Natural killer cell (primary cell): ENCODE results near the gene CYGB. TPM values are rescaled to one million over a fixed set of nuclear protein-coding genes. Genes with fewer than 3 reads are reported as not detected.

Experiments used
- ATAC-seq, 3 donors: fragments of 150-1000 bp in 2 of 3; fragments of 200-7000 bp in 1 of 3; cut with Tn5 transposase; 1 replicate in 1 of 3; 2 replicates in 2 of 3; pipeline ENCODE4 v1.10.0; 2021; ENCODE audit warnings: mild to moderate bottlenecking in 2 of 3, moderate library complexity in 2 of 3
- DNase-seq, 2 donors: peaks; one replicate each; pipeline versions ENCODE4 v3.0.0 to v3.0.0-alpha.2; 2013 to 2021; ENCODE audit warnings: mixed read lengths in 1 of 2
- H3K27ac ChIP-seq: one replicate; pipeline ENCODE4 v1.5.1; 2013; ENCODE audit warnings: mild to moderate bottlenecking, low read length
- H3K27me3 ChIP-seq: one replicate; pipeline ENCODE4 v1.6.1; 2013; ENCODE audit warnings: low read length; ENCODE audit not compliant: control insufficient read depth, insufficient read depth
- H3K36me3 ChIP-seq: one replicate; pipeline ENCODE4 v1.6.1; 2013; ENCODE audit warnings: low read length; ENCODE audit not compliant: control insufficient read depth, insufficient read depth
- H3K4me1 ChIP-seq: one replicate; pipeline ENCODE4 v1.6.1; 2013; ENCODE audit warnings: low read length; ENCODE audit not compliant: control insufficient read depth, insufficient read depth
- H3K4me3 ChIP-seq: one replicate; pipeline ENCODE4 v1.5.1; 2013; ENCODE audit warnings: low read length
- H3K9me3 ChIP-seq: one replicate; pipeline ENCODE4 v1.6.1; 2013; ENCODE audit warnings: low read length; ENCODE audit not compliant: control insufficient read depth, insufficient read depth
- H3K27ac Mint-ChIP-seq, 2 donors: one replicate each; pipeline ENCODE4 v1.8.0; 2022; ENCODE audit warnings: mild to moderate bottlenecking in 2 of 2, mixed read lengths in 2 of 2, moderate library complexity in 1 of 2
- H3K27me3 Mint-ChIP-seq, 2 donors: one replicate each; pipeline ENCODE4 v1.8.0; 2022; ENCODE audit warnings: low read depth in 2 of 2, mixed read lengths in 2 of 2
- H3K36me3 Mint-ChIP-seq: one replicate; pipeline ENCODE4 v1.8.0; 2022; ENCODE audit warnings: mixed read lengths
- H3K4me1 Mint-ChIP-seq, 2 donors: one replicate each; pipeline ENCODE4 v1.8.0; 2022; ENCODE audit warnings: mixed read lengths in 2 of 2
- H3K4me3 Mint-ChIP-seq: one replicate; pipeline ENCODE4 v1.8.0; 2022; ENCODE audit warnings: mild to moderate bottlenecking, moderate library complexity, mixed read lengths
- H3K9me3 Mint-ChIP-seq, 2 donors: one replicate each; pipeline ENCODE4 v1.8.0; 2022; ENCODE audit warnings: mixed read lengths in 2 of 2
- CTCF ChIP-seq: fragments of 200-600 bp; IDR thresholded peaks from one replicate; pipeline ENCODE4 v1.8.0; 2022; ENCODE audit warnings: antibody characterized with exemption
- WGBS: methylation state at CpG from one replicate; pipeline ENCODE4 v1.1.7; 2013; ENCODE audit warnings: missing lambda C conversion rate; ENCODE audit not compliant: insufficient coverage; 5-methylcytosine and 5-hydroxymethylcytosine counted together
- intact Hi-C: fragments of 100-400 bp; cut with micrococcal nuclease; formaldehyde crosslinking; loops from one replicate; pipeline ENCODE4 v1.14.2; 2022
- total RNA-seq, 4 donors: library from RNA; stranded (reverse); fragments of 120-200 nt in 1 of 4; gene quantifications; one replicate each; pipeline versions ENCODE4 v1.2.3 to v1.2.4, GENCODE V29; 2013 to 2022

Gene CYGB
- total RNA-seq, 3 donors from 2014 or later (not counting 1 experiment from before 2014, with no cell fraction given): 0.12 to 0.33 (median 0.16) TPM

- intact Hi-C loops: loop anchor here (1.0 kb wide), 2 partner anchors 9 to 36 kb away; no protein-coding TSS in a partner anchor
- Mint-ChIP-seq H3K4me3 (peak overlapping the region; percentile 97), H3K27ac (peak overlapping the region; percentile 96 to 97)
These were observed 35.6 kb downstream of the CYGB start for GRCh38 chr17:76501827-76502307.

GRCh38 chr17:76501018-76501826, 36.3 kb downstream of the CYGB start, which contains the start of gene RHBDF2:
RHBDF2 (minus strand) TSS chr17:76501423; CDS start chr17:76481524, 19,899 bp downstream.
- Mint-ChIP-seq H3K36me3 (no peaks in the 10 kb centered on the region), H3K4me3 (peak within 1 kb of the TSS; percentile 97), H3K4me1 (peaks cover 47 to 61% of the 10 kb centered on the region in 2 donors), H3K9me3 (no peaks in the 10 kb centered on the region), H3K27me3 (no peaks in the 10 kb centered on the region), H3K27ac (peak within 1 kb of the TSS; percentile 96 to 97)
- under 1% methylated on average over 72 of the region's 72 CpGs for WGBS
- peak within 1 kb of the TSS; percentile 78 for H3K27ac ChIP-seq
- H3K9me3 ChIP-seq: no peaks in the 10 kb centered on the region
- intact Hi-C loops: loop anchor here (1.0 kb wide), 2 partner anchors 8 to 35 kb away; no protein-coding TSS in a partner anchor
- no peak for TF ChIP-seq CTCF
- H3K4me3 ChIP-seq: peak within 1 kb of the TSS; percentile 95
- DNase-seq: peak; percentile 94 to 98
- peaks cover 3% of the 10 kb centered on the region for H3K36me3 ChIP-seq
- no peaks in the 10 kb centered on the region for H3K27me3 ChIP-seq
- peak; percentile 92 to 99 (median 93) for ATAC-seq
- peaks cover 61% of the 10 kb centered on the region for H3K4me1 ChIP-seq

More at GRCh38 chr17:76501827-76502307, 35.6 kb downstream of the CYGB start:
- Histone ChIP-seq H3K9me3 (no peaks in the 10 kb centered on the region), H3K4me3 (peak overlapping the region; percentile 7), H3K27me3 (no peaks in the 10 kb centered on the region), H3K36me3 (peaks cover 3% of the 10 kb centered on the region), H3K4me1 (peaks cover 61% of the 10 kb centered on the region), H3K27ac (peak overlapping the region; percentile 78)
- 86% methylated on average over 11 of the region's 11 CpGs for WGBS
- ATAC-seq: no peak
- no peaks in the 10 kb centered on the region for H3K9me3 Mint-ChIP-seq
- no peak for TF ChIP-seq CTCF
- no peaks in the 10 kb centered on the region for H3K36me3 Mint-ChIP-seq
- H3K27me3 Mint-ChIP-seq: no peaks in the 10 kb centered on the region
- no peak for DNase-seq
- H3K4me1 Mint-ChIP-seq: peaks cover 44 to 58% of the 10 kb centered on the region in 2 donors

- peaks cover 53 to 64% of the 10 kb centered on the region in 2 donors for H3K4me1 Mint-ChIP-seq
- H3K4me1 ChIP-seq: peaks cover 63% of the 10 kb centered on the region
- ATAC-seq: peak; percentile 2 to 15 (median 14)
These were observed 36.8 kb downstream of the CYGB start for GRCh38 chr17:76500747-76501017.

More at GRCh38 chr17:76500747-76501017, 36.8 kb downstream of the CYGB start:
- Mint-ChIP-seq H3K27me3 (no peaks in the 10 kb centered on the region), H3K36me3 (no peaks in the 10 kb centered on the region), H3K27ac (peak overlapping the region; percentile 96 to 97), H3K4me3 (peak overlapping the region; percentile 97), H3K9me3 (no peaks in the 10 kb centered on the region)
- Histone ChIP-seq H3K36me3 (peaks cover 3% of the 10 kb centered on the region), H3K27ac (peak overlapping the region; percentile 78), H3K9me3 (no peaks in the 10 kb centered on the region), H3K4me3 (peak overlapping the region; percentile 95), H3K27me3 (no peaks in the 10 kb centered on the region)
- intact Hi-C loops: loop anchor here (1.0 kb wide), 2 partner anchors 7 to 34 kb away; no protein-coding TSS in a partner anchor
- no peak for TF ChIP-seq CTCF
- no peak for DNase-seq
- WGBS: 5% methylated on average over 9 of the region's 10 CpGs
